HepG2 (cell line): Measurements from ENCODE around the gene MIX23. TPM values are rescaled to one million over a fixed set of nuclear protein-coding genes. Genes with fewer than 3 reads are reported as not detected.

ENCODE experiments used
- CCDC6 ChIP-seq: sonication (generic); formaldehyde crosslinking; IDR thresholded peaks from 2 replicates; pipeline ENCODE4 v1.8.1; 2022; ENCODE audit warnings: mild to moderate bottlenecking, missing genetic modification reagents, moderate library complexity
- CENPX ChIP-seq: sonication (generic); formaldehyde crosslinking; IDR thresholded peaks from 2 replicates; pipeline ENCODE4 v1.9.0; 2021; ENCODE audit warnings: mild to moderate bottlenecking, missing genetic modification reagents, moderate library complexity
- DZIP1 ChIP-seq: sonication (generic); formaldehyde crosslinking; IDR thresholded peaks from 2 replicates; pipeline ENCODE4 v1.5.0; 2020; ENCODE audit warnings: mild to moderate bottlenecking, missing genetic modification reagents
- E2F1 ChIP-seq: sonication (generic); formaldehyde crosslinking; IDR thresholded peaks from 2 replicates; pipeline ENCODE4 v1.5.0; 2020; ENCODE audit warnings: missing genetic modification reagents
- KAT7 ChIP-seq: IDR thresholded peaks from 2 replicates; pipeline ENCODE4 v1.6.1; 2018; ENCODE audit warnings: borderline replicate concordance, missing compliant biosample characterization
- KLF13 ChIP-seq: sonication (generic); formaldehyde crosslinking; IDR thresholded peaks from 2 replicates; pipeline ENCODE4 v1.4.0; 2020; ENCODE audit warnings: mild to moderate bottlenecking, missing genetic modification reagents
- MAZ ChIP-seq, 2 experiments: sonication (generic) in 1 of 2; formaldehyde crosslinking in 1 of 2; IDR thresholded peaks; 2 replicates each; pipeline versions ENCODE4 v1.5.0 to v1.6.1; 2012 to 2020; ENCODE audit warnings: low read depth in 2 of 2, mild to moderate bottlenecking in 2 of 2, borderline replicate concordance in 1 of 2, improper control_type of control experiment in 1 of 2, low read length in 1 of 2, missing genetic modification reagents in 1 of 2, moderate library complexity in 1 of 2
- MEIS2 ChIP-seq: sonication (generic); formaldehyde crosslinking; IDR thresholded peaks from 2 replicates; pipeline ENCODE4 v1.9.0; 2021; ENCODE audit warnings: mild to moderate bottlenecking, missing genetic modification reagents
- PHF21A ChIP-seq: sonication (generic); formaldehyde crosslinking; IDR thresholded peaks from 2 replicates; pipeline ENCODE4 v1.5.0; 2020; ENCODE audit warnings: mild to moderate bottlenecking, missing genetic modification reagents
- RFXANK ChIP-seq: IDR thresholded peaks from 2 replicates; pipeline ENCODE4 v1.6.1; 2016
- RXRB ChIP-seq: IDR thresholded peaks from 2 replicates; pipeline ENCODE4 v1.6.1; 2016; ENCODE audit warnings: borderline replicate concordance, missing genetic modification reagents, missing compliant biosample characterization
- SMARCC2 ChIP-seq: fragments of 450-650 bp; IDR thresholded peaks from 2 replicates; pipeline ENCODE4 v1.6.1; 2017; ENCODE audit warnings: antibody characterized with exemption, mild to moderate bottlenecking
- TARDBP ChIP-seq: sonication (generic); formaldehyde crosslinking; IDR thresholded peaks from 2 replicates; pipeline ENCODE4 v1.8.0; 2022; ENCODE audit warnings: mild to moderate bottlenecking, missing genetic modification reagents
- TP53 ChIP-seq: sonication (generic); formaldehyde crosslinking; conservative IDR thresholded peaks from 2 replicates; pipeline ENCODE4 v1.4.0; 2020; ENCODE audit warnings: missing genetic modification reagents
- ZBTB43 ChIP-seq: sonication (generic); formaldehyde crosslinking; conservative IDR thresholded peaks from 2 replicates; pipeline ENCODE4 v1.4.0; 2020; ENCODE audit warnings: missing genetic modification reagents
- ZNF124 ChIP-seq: sonication (generic); formaldehyde crosslinking; IDR thresholded peaks from 2 replicates; pipeline ENCODE4 v1.4.0; 2020; ENCODE audit warnings: missing genetic modification reagents
- ZNF605 ChIP-seq: sonication (generic); formaldehyde crosslinking; IDR thresholded peaks from 2 replicates; pipeline ENCODE4 v1.8.0; 2022; ENCODE audit warnings: mild to moderate bottlenecking, missing genetic modification reagents
- ZNF629 ChIP-seq: sonication (generic); formaldehyde crosslinking; conservative IDR thresholded peaks from 2 replicates; pipeline ENCODE4 v1.5.0; 2020; ENCODE audit warnings: missing genetic modification reagents
- ZSCAN31 ChIP-seq: sonication (generic); formaldehyde crosslinking; IDR thresholded peaks from 2 replicates; pipeline ENCODE4 v1.5.0; 2020; ENCODE audit warnings: low read depth, mild to moderate bottlenecking, missing genetic modification reagents
- polyA plus RNA-seq, 8 experiments: library from polyadenylated mRNA; depleted of rRNA in 3 of 8; stranded (reverse) in 7 of 8; unstranded in 1 of 8; fragments of >200 nt; fragmentation: Illumina TruSeq in 4 of 8; extraction: Trizol in 4 of 8; gene quantifications; 2 replicates each; pipeline versions ENCODE4 v1.2.1 to v1.2.3, GENCODE V29; 2011 to 2016; ENCODE audit warnings: low read depth in 4 of 8, missing spikeins in 1 of 8, mixed read lengths in 1 of 8; ENCODE audit not compliant: insufficient read depth in 1 of 8
- total RNA-seq, 5 experiments: library from RNA; depleted of rRNA; stranded (reverse); fragments of >200 nt; fragmentation: Illumina TruSeq; extraction: Trizol; gene quantifications; 2 replicates each; pipeline ENCODE4 v1.2.3, GENCODE V29; 2016; ENCODE audit warnings: low read depth in 1 of 5
- TF ChIP-seq, protein P1 (sequence below): sonication (generic); formaldehyde crosslinking; IDR thresholded peaks from 2 replicates; pipeline ENCODE4 v1.4.0; 2020; ENCODE audit warnings: missing genetic modification reagents
- TF ChIP-seq, protein P2 (sequence below): sonication (generic); formaldehyde crosslinking; IDR thresholded peaks from 2 replicates; pipeline ENCODE4 v1.4.0; 2020; ENCODE audit warnings: missing genetic modification reagents

Gene MIX23
- total and polyA plus RNA-seq, 2 of the 13 experiments (the other 11 are each of a cell fraction or from before 2014, with no cell fraction given), result 20.0 to 152 TPM

- TF ChIP-seq DZIP1, result no peak
- TF ChIP-seq ZBTB43 (CRISPR knock-in tag), result no peak; the same call in 1 of the 2 replicates
- TF ChIP-seq MAZ (IDR thresholded peaks at IDR 0.05; ENCODE audit: borderline replicate concordance, low read depth, low read length), result peak; percentile 80; the same call in 1 of the 2 replicates
- no peak; the same call in 1 of the 2 replicates for TF ChIP-seq MAZ (CRISPR knock-in tag; IDR thresholded peaks at IDR 0.05; ENCODE audit: low read depth)
- TF ChIP-seq TARDBP (CRISPR knock-in tag), result peak; percentile 92
- TF ChIP-seq RFXANK (CRISPR knock-in tag), result no peak
- TF ChIP-seq ZNF605 (CRISPR knock-in tag), result peak; percentile 87
- TF ChIP-seq, protein P1, sequence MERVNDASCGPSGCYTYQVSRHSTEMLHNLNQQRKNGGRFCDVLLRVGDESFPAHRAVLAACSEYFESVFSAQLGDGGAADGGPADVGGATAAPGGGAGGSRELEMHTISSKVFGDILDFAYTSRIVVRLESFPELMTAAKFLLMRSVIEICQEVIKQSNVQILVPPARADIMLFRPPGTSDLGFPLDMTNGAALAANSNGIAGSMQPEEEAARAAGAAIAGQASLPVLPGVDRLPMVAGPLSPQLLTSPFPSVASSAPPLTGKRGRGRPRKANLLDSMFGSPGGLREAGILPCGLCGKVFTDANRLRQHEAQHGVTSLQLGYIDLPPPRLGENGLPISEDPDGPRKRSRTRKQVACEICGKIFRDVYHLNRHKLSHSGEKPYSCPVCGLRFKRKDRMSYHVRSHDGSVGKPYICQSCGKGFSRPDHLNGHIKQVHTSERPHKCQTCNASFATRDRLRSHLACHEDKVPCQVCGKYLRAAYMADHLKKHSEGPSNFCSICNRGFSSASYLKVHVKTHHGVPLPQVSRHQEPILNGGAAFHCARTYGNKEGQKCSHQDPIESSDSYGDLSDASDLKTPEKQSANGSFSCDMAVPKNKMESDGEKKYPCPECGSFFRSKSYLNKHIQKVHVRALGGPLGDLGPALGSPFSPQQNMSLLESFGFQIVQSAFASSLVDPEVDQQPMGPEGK (CRISPR knock-in tag), result no peak; the same call in 1 of the 2 replicates
- no peak for TF ChIP-seq KAT7 (CRISPR knock-in tag)
- peak; percentile 21; the same call in 1 of the 2 replicates for TF ChIP-seq MEIS2
- peak; percentile 69; the same call in 1 of the 2 replicates for TF ChIP-seq PHF21A (CRISPR knock-in tag)
- TF ChIP-seq ZNF124 (CRISPR knock-in tag), result no peak
- no peak for TF ChIP-seq CENPX (CRISPR knock-in tag)
- TF ChIP-seq, protein P2, sequence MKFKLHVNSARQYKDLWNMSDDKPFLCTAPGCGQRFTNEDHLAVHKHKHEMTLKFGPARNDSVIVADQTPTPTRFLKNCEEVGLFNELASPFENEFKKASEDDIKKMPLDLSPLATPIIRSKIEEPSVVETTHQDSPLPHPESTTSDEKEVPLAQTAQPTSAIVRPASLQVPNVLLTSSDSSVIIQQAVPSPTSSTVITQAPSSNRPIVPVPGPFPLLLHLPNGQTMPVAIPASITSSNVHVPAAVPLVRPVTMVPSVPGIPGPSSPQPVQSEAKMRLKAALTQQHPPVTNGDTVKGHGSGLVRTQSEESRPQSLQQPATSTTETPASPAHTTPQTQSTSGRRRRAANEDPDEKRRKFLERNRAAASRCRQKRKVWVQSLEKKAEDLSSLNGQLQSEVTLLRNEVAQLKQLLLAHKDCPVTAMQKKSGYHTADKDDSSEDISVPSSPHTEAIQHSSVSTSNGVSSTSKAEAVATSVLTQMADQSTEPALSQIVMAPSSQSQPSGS (CRISPR knock-in tag), result no peak; the same call in 1 of the 2 replicates
- TF ChIP-seq ZNF629, result no peak
- TF ChIP-seq TP53, result peak; percentile 70
- 0 out of 2 replicates have a peak, but pooled peaks have one; percentile 52 for TF ChIP-seq RXRB
- no peak for TF ChIP-seq SMARCC2
- TF ChIP-seq CCDC6, result peak; percentile 32; the same call in 1 of the 2 replicates
- TF ChIP-seq KLF13 (CRISPR knock-in tag), result no peak
- peak; percentile 80; the same call in 1 of the 2 replicates for TF ChIP-seq ZSCAN31 (CRISPR knock-in tag)
- TF ChIP-seq E2F1 (CRISPR knock-in tag), result no peak
Measured at GRCh38 chr3:122382888-122383666, at the start of gene MIX23 (continued).
